Measurements from ENCODE around the gene TMEM178A. TPM values are rescaled to one million over a fixed set of nuclear protein-coding genes. Genes with fewer than 3 reads are reported as not detected.
"Not testable (repeated sequence)": the region's sequence is repeated elsewhere in the genome, so short reads cannot be mapped to it uniquely, and the experiment has no call there.

Gene TMEM178A
- polyA plus RNA-seq (ENCODE audit: low read depth in 6 of 6), result not detected

- peak within 1 kb of the TSS; percentile 67 to 92 (median 84) for H3K4me3 Mint-ChIP-seq
- H3K27me3 Mint-ChIP-seq, result peaks cover 52 to 64% (median 57%) of the 10 kb centered on the region in 3 donors
- peak within 1 kb of the TSS in 1 of 6 donors; percentile 33 for H3K27ac Mint-ChIP-seq
- peaks cover 0 to 2% (median 0%) of the 10 kb centered on the region in 7 donors for H3K9me3 Mint-ChIP-seq
- peaks cover 16 to 20% (median 19%) of the 10 kb centered on the region in 3 donors for H3K4me1 Mint-ChIP-seq
- peaks cover 0 to 15% of the 10 kb centered on the region in 2 donors for H3K36me3 Mint-ChIP-seq
- DNase-seq (peak; percentile 8), ATAC-seq (ENCODE audit: low read depth in 2 of 2) (peak; percentile 41 to 58)
These were observed at the start of gene TMEM178A for GRCh38 chr2:39665811-39666490. TMEM178A (plus strand) TSS chr2:39665917; CDS start chr2:39665975, 58 bp downstream.

GRCh38 chr2:39618236-39618635, 47.5 kb upstream of the TMEM178A start:
- Mint-ChIP-seq H3K4me3 (no peak overlapping the region), H3K27me3 (peaks cover 0 to 19% (median 12%) of the 10 kb centered on the region in 3 donors), H3K4me1 (peaks cover 4 to 6% (median 5%) of the 10 kb centered on the region in 3 donors), H3K36me3 (no peaks in the 10 kb centered on the region), H3K27ac (no peak overlapping the region), H3K9me3 (peaks cover 0 to 1% (median 0%) of the 10 kb centered on the region in 7 donors)
- no peak for ATAC-seq (ENCODE audit: low read depth in 2 of 2)
- DNase-seq, result no peak

GRCh38 chr2:39618736-39619135, 47.0 kb upstream of the TMEM178A start:
- no peak for DNase-seq
- H3K27ac Mint-ChIP-seq, result no peak overlapping the region
- ATAC-seq (ENCODE audit: low read depth in 2 of 2), result no peak
- no peak overlapping the region for H3K4me3 Mint-ChIP-seq
- H3K9me3 Mint-ChIP-seq, result peaks cover 0 to 1% (median 0%) of the 10 kb centered on the region in 7 donors
- no peaks in the 10 kb centered on the region for H3K36me3 Mint-ChIP-seq
- peaks cover 0 to 19% (median 16%) of the 10 kb centered on the region in 3 donors for H3K27me3 Mint-ChIP-seq
- peaks cover 4 to 6% (median 5%) of the 10 kb centered on the region in 3 donors for H3K4me1 Mint-ChIP-seq

GRCh38 chr2:39620067-39620466, 45.6 kb upstream of the TMEM178A start:
- Mint-ChIP-seq H3K4me1 (peaks cover 4 to 6% (median 5%) of the 10 kb centered on the region in 3 donors), H3K4me3 (no peak overlapping the region), H3K27ac (peak overlapping the region in 2 of 6 donors; percentile 1 to 9), H3K36me3 (no peaks in the 10 kb centered on the region), H3K27me3 (peaks cover 0 to 27% (median 16%) of the 10 kb centered on the region in 3 donors), H3K9me3 (no peaks in the 10 kb centered on the region)
- ATAC-seq (ENCODE audit: low read depth in 2 of 2) (no peak), DNase-seq (peak; percentile 6)

GRCh38 chr2:39621596-39621995, 44.1 kb upstream of the TMEM178A start:
- Mint-ChIP-seq H3K27me3 (peaks cover 6 to 35% (median 16%) of the 10 kb centered on the region in 3 donors), H3K4me3 (no peak overlapping the region), H3K9me3 (no peaks in the 10 kb centered on the region), H3K36me3 (no peaks in the 10 kb centered on the region), H3K4me1 (peaks cover 4 to 6% (median 5%) of the 10 kb centered on the region in 3 donors), H3K27ac (no peak overlapping the region)
- ATAC-seq (ENCODE audit: low read depth in 2 of 2) (no peak), DNase-seq (no peak)

- no peaks in the 10 kb centered on the region for H3K36me3 Mint-ChIP-seq
- H3K4me1 Mint-ChIP-seq, result peaks cover 4 to 6% (median 5%) of the 10 kb centered on the region in 3 donors
- no peak overlapping the region for H3K27ac Mint-ChIP-seq
- H3K27me3 Mint-ChIP-seq, result peaks cover 6 to 35% (median 12%) of the 10 kb centered on the region in 3 donors
- H3K4me3 Mint-ChIP-seq, result no peak overlapping the region
- ATAC-seq (ENCODE audit: low read depth in 2 of 2), result no peak
- no peaks in the 10 kb centered on the region for H3K9me3 Mint-ChIP-seq
- no peak for DNase-seq
These were observed 42.9 kb upstream of the TMEM178A start for GRCh38 chr2:39622860-39623259.

GRCh38 chr2:39623917-39624316, 41.8 kb upstream of the TMEM178A start:
- H3K27me3 Mint-ChIP-seq, result peaks cover 6 to 35% (median 12%) of the 10 kb centered on the region in 3 donors
- ATAC-seq (ENCODE audit: low read depth in 2 of 2) (no peak), DNase-seq (no peak)
- no peaks in the 10 kb centered on the region for H3K36me3 Mint-ChIP-seq
- peaks cover 4 to 6% (median 5%) of the 10 kb centered on the region in 3 donors for H3K4me1 Mint-ChIP-seq
- H3K27ac Mint-ChIP-seq, result no peak overlapping the region
- H3K9me3 Mint-ChIP-seq, result no peaks in the 10 kb centered on the region
- H3K4me3 Mint-ChIP-seq, result no peak overlapping the region

GRCh38 chr2:39625193-39625926, 40.4 kb upstream of the TMEM178A start:
- peaks cover 0 to 1% (median 0%) of the 10 kb centered on the region in 7 donors for H3K9me3 Mint-ChIP-seq
- H3K27ac Mint-ChIP-seq, result peak overlapping the region in 1 of 6 donors; percentile 13
- H3K4me3 Mint-ChIP-seq, result peak overlapping the region in 1 of 8 donors; percentile 61
- ATAC-seq (ENCODE audit: low read depth in 2 of 2) (no peak), DNase-seq (no peak)
- H3K27me3 Mint-ChIP-seq, result peaks cover 6 to 29% (median 6%) of the 10 kb centered on the region in 3 donors
- no peaks in the 10 kb centered on the region for H3K36me3 Mint-ChIP-seq
- H3K4me1 Mint-ChIP-seq, result peaks cover 0 to under 1% (median under 1%) of the 10 kb centered on the region in 3 donors

DNA sequence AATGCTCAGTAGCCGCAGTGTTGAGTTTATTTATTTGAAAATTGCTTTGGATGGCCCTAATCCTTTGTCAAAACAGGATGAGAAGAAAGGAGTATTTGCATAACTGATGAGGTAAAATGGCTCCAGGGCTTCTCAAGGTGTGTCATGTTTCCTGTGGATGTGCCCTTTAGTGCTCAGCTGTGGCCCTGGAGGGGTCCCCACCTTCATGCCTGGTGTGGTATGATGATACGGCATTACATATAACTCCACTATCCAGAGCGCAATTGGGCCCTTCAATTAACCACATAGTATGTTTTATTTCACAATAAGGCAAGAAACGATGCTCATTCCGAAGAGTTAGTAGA, 39.8 kb upstream of the TMEM178A start:
- DNase-seq, result no peak
- Mint-ChIP-seq H3K27ac (no peak overlapping the region), H3K36me3 (no peaks in the 10 kb centered on the region), H3K27me3 (peaks cover 5 to 24% (median 6%) of the 10 kb centered on the region in 3 donors), H3K4me3 (no peak overlapping the region), H3K4me1 (no peaks in the 10 kb centered on the region), H3K9me3 (peaks cover 0 to 1% (median 0%) of the 10 kb centered on the region in 7 donors)
- no peak for ATAC-seq (ENCODE audit: low read depth in 2 of 2)

DNA sequence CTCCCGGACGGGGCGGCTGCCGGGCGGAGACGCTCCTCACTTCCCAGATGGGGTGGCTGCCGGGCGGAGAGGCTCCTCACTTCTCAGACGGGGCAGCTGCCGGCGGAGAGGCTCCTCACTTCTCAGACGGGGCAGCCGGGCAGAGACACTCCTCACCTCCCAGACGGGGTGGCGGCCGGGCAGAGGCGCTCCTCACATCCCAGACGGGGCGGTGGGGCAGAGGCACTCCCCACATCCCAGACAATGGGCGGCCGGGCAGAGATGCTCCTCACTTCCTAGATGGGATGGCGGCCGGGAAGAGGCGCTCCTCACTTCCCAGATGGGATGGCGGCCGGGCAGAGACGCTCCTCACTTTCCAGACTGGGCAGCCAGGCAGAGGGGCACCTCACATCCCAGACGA, 37.4 kb upstream of the TMEM178A start:
- H3K27me3 Mint-ChIP-seq, result peaks cover 3 to 15% (median 6%) of the 10 kb centered on the region in 3 donors
- not testable (repeated sequence) for H3K9me3 Mint-ChIP-seq; DNase-seq; H3K4me1 Mint-ChIP-seq; H3K36me3 Mint-ChIP-seq; H3K27ac Mint-ChIP-seq; H3K4me3 Mint-ChIP-seq; ATAC-seq (ENCODE audit: low read depth in 2 of 2)

DNA sequence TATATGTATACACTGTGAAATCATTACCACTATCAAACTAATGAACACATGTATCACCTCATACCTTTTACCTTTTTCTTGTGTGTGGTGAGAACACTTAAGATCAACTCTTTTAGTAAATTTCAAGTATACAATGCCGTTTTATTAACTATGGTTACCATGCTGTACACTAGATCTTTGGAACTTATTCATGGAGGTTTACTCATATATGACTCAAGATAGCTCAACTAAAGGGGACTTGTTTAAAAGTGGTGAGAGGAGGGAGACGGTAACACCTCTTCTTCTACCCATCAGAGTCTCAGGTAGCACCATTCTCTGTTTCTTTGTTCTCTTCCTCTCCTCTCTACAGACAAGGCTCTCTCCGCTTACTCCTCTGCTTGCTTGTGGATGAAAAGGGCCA, 36.1 kb upstream of the TMEM178A start:
- Mint-ChIP-seq H3K27ac (no peak overlapping the region), H3K9me3 (peaks cover 0 to 1% (median 0%) of the 10 kb centered on the region in 7 donors), H3K27me3 (peaks cover 0 to 8% (median 6%) of the 10 kb centered on the region in 3 donors), H3K4me1 (no peaks in the 10 kb centered on the region), H3K4me3 (no peak overlapping the region), H3K36me3 (no peaks in the 10 kb centered on the region)
- no peak for ATAC-seq (ENCODE audit: low read depth in 2 of 2)
- no peak for DNase-seq

GRCh38 chr2:39631256-39631655, 34.5 kb upstream of the TMEM178A start:
- ATAC-seq (ENCODE audit: low read depth in 2 of 2), result no peak
- Mint-ChIP-seq H3K4me3 (no peak overlapping the region), H3K27me3 (no peaks in the 10 kb centered on the region), H3K27ac (peak overlapping the region in 1 of 6 donors; percentile 51), H3K4me1 (no peaks in the 10 kb centered on the region), H3K36me3 (no peaks in the 10 kb centered on the region), H3K9me3 (peaks cover 0 to 1% (median 0%) of the 10 kb centered on the region in 7 donors)
- DNase-seq, result no peak

DNA sequence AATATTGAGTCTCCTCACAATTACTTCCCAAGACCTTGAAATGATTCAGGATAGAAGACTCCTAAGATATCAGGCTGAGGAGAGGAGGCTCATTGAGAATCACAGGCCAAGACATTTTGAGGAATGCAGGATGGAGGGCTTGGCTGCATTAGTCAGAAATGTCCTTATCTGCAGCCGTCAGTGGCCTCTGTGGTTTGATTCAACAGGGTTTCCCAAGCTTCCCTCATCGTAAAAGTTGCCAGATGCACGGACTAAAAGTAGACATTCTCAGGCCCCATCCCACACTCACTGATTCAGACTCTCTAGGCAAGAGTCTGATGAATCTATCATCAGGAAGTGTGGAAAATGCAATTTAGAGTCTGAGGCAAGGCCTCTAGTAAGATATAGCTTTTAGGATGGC, 34.0 kb upstream of the TMEM178A start:
- H3K9me3 Mint-ChIP-seq, result peaks cover 0 to 1% (median 0%) of the 10 kb centered on the region in 7 donors
- no peak for ATAC-seq (ENCODE audit: low read depth in 2 of 2)
- H3K4me1 Mint-ChIP-seq, result no peaks in the 10 kb centered on the region
- H3K36me3 Mint-ChIP-seq, result no peaks in the 10 kb centered on the region
- H3K4me3 Mint-ChIP-seq, result no peak overlapping the region
- no peak overlapping the region for H3K27ac Mint-ChIP-seq
- DNase-seq, result no peak
- no peaks in the 10 kb centered on the region for H3K27me3 Mint-ChIP-seq

DNA sequence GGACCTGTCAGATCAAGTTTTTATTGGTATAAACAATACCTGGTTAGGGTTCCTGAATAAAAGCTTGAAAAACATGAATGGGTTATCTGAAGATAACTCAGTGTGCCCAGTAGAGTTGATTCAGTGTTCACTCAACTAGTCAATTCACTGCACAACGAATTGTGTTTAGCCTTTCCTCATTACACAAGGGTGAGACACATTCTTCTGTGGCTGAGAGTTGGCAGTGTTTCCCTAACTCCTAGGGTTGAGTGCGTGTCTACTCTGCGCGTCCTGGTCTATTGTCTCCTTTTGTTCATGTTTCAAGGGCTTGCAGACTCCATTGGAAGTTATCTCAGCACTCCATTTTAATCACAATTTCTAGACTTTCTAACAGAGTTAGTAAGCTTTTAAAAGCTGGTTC, 32.8 kb upstream of the TMEM178A start:
- Mint-ChIP-seq H3K4me1 (no peaks in the 10 kb centered on the region), H3K27me3 (no peaks in the 10 kb centered on the region), H3K27ac (no peak overlapping the region), H3K9me3 (peaks cover 0 to 1% (median 0%) of the 10 kb centered on the region in 7 donors), H3K4me3 (no peak overlapping the region), H3K36me3 (no peaks in the 10 kb centered on the region)
- no peak for ATAC-seq (ENCODE audit: low read depth in 2 of 2)
- DNase-seq, result no peak
